Transverse colon (tissue), 4 donors: Measurements from ENCODE around the gene ZNF302.

Experiments used
- POLR2AphosphoS5 ChIP-seq, 3 donors: sonication (generic); formaldehyde crosslinking; IDR thresholded peaks; one replicate each; pipeline ENCODE4 v1.6.1; 2016; ENCODE audit warnings: antibody characterized with exemption in 3 of 3
- TF ChIP-seq, protein P1 (sequence below), 5 experiments: fragments of 200-600 bp in 3 of 5; fragments of 450-650 bp in 2 of 5; sonication (generic) in 3 of 5; IDR thresholded peaks; 1 replicate in 2 of 5; 2 replicates in 3 of 5; pipeline ENCODE4 v1.5.1; 2016 to 2017; ENCODE audit warnings: antibody characterized with exemption in 5 of 5, inconsistent platforms in 3 of 5, mild to moderate bottlenecking in 2 of 5, moderate library complexity in 1 of 5

DNA sequence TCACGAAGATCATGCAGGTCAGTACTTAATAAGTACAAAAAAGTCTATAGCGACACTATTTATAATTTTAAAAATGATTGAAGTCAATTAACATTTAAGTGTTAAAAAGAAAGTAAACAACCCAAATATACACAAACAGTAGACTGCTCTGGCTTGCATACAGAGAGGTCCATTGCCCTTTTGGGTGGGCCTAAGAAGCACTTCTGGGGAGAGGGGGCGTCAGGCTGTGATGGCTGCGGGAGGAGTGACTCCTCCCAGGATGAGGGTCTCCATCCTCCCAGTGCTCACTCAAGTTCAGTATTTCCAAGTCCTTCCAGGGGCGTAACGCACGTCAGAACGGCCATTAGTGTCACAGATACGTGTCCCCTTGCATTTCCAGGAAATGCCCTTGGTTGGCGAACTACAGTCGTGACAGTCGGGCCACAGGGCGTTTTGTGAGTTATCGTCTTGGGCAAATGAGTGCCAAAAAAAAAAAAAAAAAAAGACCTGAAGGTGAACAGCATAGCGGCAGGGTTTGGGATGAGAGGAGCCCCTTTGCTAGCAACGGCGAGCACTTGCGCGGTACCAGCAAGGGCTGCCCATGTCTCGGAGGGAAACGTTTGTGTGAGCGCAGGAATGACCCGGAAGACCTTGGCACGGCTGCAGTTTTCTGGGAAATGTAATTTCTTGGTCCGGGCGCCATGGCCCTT is 637 bp upstream of the ZNF302 start, which contains the start of gene SCGB2B2:
- TF ChIP-seq, protein P1, sequence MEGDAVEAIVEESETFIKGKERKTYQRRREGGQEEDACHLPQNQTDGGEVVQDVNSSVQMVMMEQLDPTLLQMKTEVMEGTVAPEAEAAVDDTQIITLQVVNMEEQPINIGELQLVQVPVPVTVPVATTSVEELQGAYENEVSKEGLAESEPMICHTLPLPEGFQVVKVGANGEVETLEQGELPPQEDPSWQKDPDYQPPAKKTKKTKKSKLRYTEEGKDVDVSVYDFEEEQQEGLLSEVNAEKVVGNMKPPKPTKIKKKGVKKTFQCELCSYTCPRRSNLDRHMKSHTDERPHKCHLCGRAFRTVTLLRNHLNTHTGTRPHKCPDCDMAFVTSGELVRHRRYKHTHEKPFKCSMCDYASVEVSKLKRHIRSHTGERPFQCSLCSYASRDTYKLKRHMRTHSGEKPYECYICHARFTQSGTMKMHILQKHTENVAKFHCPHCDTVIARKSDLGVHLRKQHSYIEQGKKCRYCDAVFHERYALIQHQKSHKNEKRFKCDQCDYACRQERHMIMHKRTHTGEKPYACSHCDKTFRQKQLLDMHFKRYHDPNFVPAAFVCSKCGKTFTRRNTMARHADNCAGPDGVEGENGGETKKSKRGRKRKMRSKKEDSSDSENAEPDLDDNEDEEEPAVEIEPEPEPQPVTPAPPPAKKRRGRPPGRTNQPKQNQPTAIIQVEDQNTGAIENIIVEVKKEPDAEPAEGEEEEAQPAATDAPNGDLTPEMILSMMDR (IDR thresholded peaks at IDR 0.05) = peak in 3 of 5 experiments; percentile 13 to 41 (median 38)
- TF ChIP-seq POLR2AphosphoS5 (IDR thresholded peaks at IDR 0.05) = no peak
